Uterus (tissue), 2 donors: Measurements from ENCODE around the gene MPZ.
"Not testable (repeated sequence)": the region's sequence is repeated elsewhere in the genome, so short reads cannot be mapped to it uniquely, and the experiment has no call there.

Source experiments
- POLR2A ChIP-seq, 2 donors: fragments of 450-650 bp; IDR thresholded peaks; one replicate each; pipeline ENCODE4 v1.6.1; 2016; ENCODE audit warnings: antibody characterized with exemption in 2 of 2, mild to moderate bottlenecking in 1 of 2, moderate library complexity in 1 of 2
- TF ChIP-seq, protein P1 (sequence below), 4 experiments: fragments of 200-600 bp in 2 of 4; fragments of 450-650 bp in 2 of 4; sonication (generic) in 2 of 4; IDR thresholded peaks; one replicate each; pipeline ENCODE4 v1.5.1; 2016 to 2019; ENCODE audit warnings: antibody characterized with exemption in 4 of 4, mild to moderate bottlenecking in 2 of 4, moderate library complexity in 1 of 4

DNA sequence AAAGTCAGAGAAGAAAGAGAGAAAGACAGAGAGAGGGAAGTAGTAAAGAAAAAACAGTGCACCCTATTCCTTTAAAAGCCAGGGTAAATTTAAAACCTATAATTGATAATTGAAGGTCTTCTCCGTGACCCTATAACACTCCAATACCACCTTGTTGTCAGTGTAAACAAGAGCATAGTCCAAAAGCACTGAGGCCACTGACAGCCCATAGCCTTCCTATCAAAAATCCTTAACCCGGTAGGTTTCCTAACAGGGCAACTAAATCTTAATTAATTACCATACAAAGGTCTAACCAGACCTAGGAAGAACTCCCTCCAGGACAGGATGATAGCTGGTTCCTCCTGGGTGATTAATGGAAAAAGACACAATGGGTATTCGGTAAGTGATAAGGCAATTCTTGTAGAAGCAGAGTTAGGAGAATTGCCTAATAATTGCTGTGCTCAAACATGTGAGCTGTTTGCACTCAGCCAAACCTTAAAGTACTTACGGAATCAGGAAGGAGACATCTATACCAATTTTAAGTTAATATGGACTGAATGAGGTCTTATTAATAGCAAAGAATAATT lies 53.7 kb downstream of the MPZ start:
- TF ChIP-seq, protein P1, sequence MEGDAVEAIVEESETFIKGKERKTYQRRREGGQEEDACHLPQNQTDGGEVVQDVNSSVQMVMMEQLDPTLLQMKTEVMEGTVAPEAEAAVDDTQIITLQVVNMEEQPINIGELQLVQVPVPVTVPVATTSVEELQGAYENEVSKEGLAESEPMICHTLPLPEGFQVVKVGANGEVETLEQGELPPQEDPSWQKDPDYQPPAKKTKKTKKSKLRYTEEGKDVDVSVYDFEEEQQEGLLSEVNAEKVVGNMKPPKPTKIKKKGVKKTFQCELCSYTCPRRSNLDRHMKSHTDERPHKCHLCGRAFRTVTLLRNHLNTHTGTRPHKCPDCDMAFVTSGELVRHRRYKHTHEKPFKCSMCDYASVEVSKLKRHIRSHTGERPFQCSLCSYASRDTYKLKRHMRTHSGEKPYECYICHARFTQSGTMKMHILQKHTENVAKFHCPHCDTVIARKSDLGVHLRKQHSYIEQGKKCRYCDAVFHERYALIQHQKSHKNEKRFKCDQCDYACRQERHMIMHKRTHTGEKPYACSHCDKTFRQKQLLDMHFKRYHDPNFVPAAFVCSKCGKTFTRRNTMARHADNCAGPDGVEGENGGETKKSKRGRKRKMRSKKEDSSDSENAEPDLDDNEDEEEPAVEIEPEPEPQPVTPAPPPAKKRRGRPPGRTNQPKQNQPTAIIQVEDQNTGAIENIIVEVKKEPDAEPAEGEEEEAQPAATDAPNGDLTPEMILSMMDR (IDR thresholded peaks at IDR 0.05) = not testable (repeated sequence)
- not testable (repeated sequence) for TF ChIP-seq POLR2A (IDR thresholded peaks at IDR 0.05)
